OCI-LY7 (cell line): Measurements from ENCODE around the gene SLC6A6. TPM values are rescaled to one million over a fixed set of nuclear protein-coding genes. Genes with fewer than 3 reads are reported as not detected.
A peak's percentile ranks its signal among the peaks of the same experiment; 100 is the strongest.

Experiments used
- BruUV-seq: library from RNA; stranded (reverse); fragments of 400-500 nt; replicated peaks from 2 replicates; lab custom pipeline; 2021; lab: Mats Ljungman, UMichigan
- CTCF ChIA-PET: fragments of 300-600 bp; sonication (Branson Sonifier 250); formaldehyde crosslinking; loops from one replicate; lab custom pipeline; 2022; ENCODE audit warnings: antibody characterized with exemption; ENCODE audit not compliant: unreplicated experiment; lab: Charles Lee
- POLR2A ChIA-PET: fragments of 300-600 bp; sonication (Branson Sonifier 250); formaldehyde crosslinking; loops from one replicate; lab custom pipeline; 2022; ENCODE audit warnings: antibody characterized with exemption; lab: Charles Lee
- DNase-seq: peaks from one replicate; pipeline ENCODE4 v3.0.0-alpha.2; 2015; ENCODE audit warnings: low spot score
- H2AFZ ChIP-seq: fragments of 200-600 bp; sonication (generic), shearing (Covaris generic); 2 replicates; pipeline ENCODE4 v1.6.1; 2014; ENCODE audit warnings: mild to moderate bottlenecking, antibody characterized with exemption, low read length, moderate library complexity
- H3K27ac ChIP-seq: fragments of 200-600 bp; sonication (generic); 2 replicates; pipeline ENCODE4 v1.5.1; 2014; ENCODE audit warnings: mixed run types, low read depth, mild to moderate bottlenecking, moderate library complexity, low read length, inconsistent platforms; ENCODE audit not compliant: poor library complexity, severe bottlenecking
- H3K36me3 ChIP-seq: fragments of 200-600 bp; sonication (generic); 2 replicates; pipeline ENCODE4 v1.6.1; 2014; ENCODE audit warnings: mild to moderate bottlenecking, antibody characterized with exemption, low read length, moderate library complexity, mixed read lengths; ENCODE audit not compliant: insufficient read depth
- H3K4me1 ChIP-seq: fragments of 200-600 bp; sonication (generic); 2 replicates; pipeline ENCODE4 v1.5.1; 2014; ENCODE audit warnings: mild to moderate bottlenecking, low read length; ENCODE audit not compliant: insufficient read depth, poor library complexity, severe bottlenecking
- H3K4me2 ChIP-seq: fragments of 200-600 bp; sonication (generic); 2 replicates; pipeline ENCODE4 v1.6.1; 2014; ENCODE audit warnings: mild to moderate bottlenecking, low read length
- H3K4me3 ChIP-seq: fragments of 200-600 bp; sonication (generic); 2 replicates; pipeline ENCODE4 v1.5.1; 2014; ENCODE audit warnings: mild to moderate bottlenecking, low read depth, low read length; ENCODE audit not compliant: poor library complexity, severe bottlenecking
- H3K79me2 ChIP-seq: fragments of 200-600 bp; sonication (generic); 2 replicates; pipeline ENCODE4 v1.6.1; 2016; ENCODE audit warnings: low read depth, mild to moderate bottlenecking, low read length, moderate library complexity, mixed read lengths; ENCODE audit not compliant: insufficient read depth
- H3K9me2 ChIP-seq: fragments of 200-600 bp; sonication (generic); 2 replicates; pipeline ENCODE4 v1.6.1; 2016; ENCODE audit warnings: mild to moderate bottlenecking, low read length, mixed read lengths; ENCODE audit not compliant: insufficient read depth
- H3K9me3 ChIP-seq: fragments of 200-600 bp; sonication (generic); 2 replicates; pipeline ENCODE4 v1.6.1; 2014; ENCODE audit warnings: mild to moderate bottlenecking, mixed run types, low read length, mixed read lengths
- H4K20me1 ChIP-seq: fragments of 200-600 bp; sonication (generic); 2 replicates; pipeline ENCODE4 v1.6.1; 2014; ENCODE audit warnings: mild to moderate bottlenecking, antibody characterized with exemption, low read length, moderate library complexity, mixed read lengths; ENCODE audit not compliant: insufficient read depth
- EZH2phosphoT487 ChIP-seq: fragments of 200-600 bp; sonication (generic); IDR thresholded peaks from 2 replicates; pipeline ENCODE4 v1.6.1; 2018; ENCODE audit warnings: low read depth, borderline replicate concordance, mild to moderate bottlenecking, mixed run types, antibody characterized with exemption, low read length, moderate library complexity, mixed read lengths
- intact Hi-C: fragments of 100-400 bp; cut with micrococcal nuclease; formaldehyde crosslinking; loops from one replicate; pipeline ENCODE4 v1.10.0; 2022; ENCODE audit not compliant: unreplicated experiment
- total RNA-seq, 2 experiments: library from RNA; depleted of rRNA in 1 of 2; stranded (reverse); fragments of >200 nt in 1 of 2; shearing (Covaris generic) in 1 of 2; gene quantifications; 2 replicates each; pipeline ENCODE4 v1.2.3, GENCODE V29; 2014 to 2022
- TF ChIP-seq, protein P1 (sequence below): fragments of 200-600 bp; sonication (generic); conservative IDR thresholded peaks from 2 replicates; pipeline ENCODE4 v1.5.1; 2014; ENCODE audit warnings: mild to moderate bottlenecking, antibody characterized with exemption, low read length, moderate library complexity, mixed read lengths

The SLC6A6 gene
- total RNA-seq, 2 experiments from 2014 or later = 43.0 to 51.8 TPM

DNA sequence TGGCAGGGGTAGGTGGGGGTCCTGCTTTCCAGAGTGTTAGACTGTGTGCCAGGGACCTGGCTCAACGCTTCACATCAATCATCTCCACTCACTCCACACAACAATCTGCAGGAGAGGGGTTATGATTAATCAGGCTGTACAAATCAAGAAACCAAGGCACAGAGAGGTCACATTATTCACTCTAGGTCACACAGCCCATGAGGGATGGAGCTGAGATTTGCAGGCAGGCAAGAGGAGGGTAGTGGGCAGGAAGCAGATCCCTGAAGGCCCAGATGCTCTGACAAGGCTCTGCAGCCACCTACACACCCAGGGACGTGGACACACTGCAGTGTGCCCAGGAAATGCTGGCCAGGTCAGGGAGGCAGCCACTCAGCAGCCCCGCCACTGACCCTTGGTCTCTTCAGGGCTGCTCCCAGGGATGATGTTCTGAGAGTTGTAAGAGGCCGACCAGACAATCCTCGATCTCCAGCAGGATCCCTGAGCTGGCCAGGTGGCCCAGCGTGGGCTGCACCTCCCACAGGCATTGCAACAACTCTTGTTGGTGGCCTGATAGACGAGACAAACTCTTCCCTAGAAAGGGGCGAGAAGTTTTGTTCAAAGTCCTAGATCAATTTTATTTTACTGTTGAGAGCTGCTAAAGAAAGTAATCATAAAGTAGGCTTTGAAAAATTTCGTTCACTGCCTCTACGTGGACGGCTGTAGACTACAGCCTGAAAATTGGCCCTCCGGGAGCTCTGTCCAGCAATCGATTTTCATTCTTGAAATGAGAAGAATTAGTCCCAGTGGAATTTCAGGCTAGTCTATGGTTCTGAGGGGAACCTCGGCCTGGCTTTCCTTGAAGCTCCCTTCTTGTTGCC, 4.2 kb upstream of the SLC6A6 start:
- CTCF ChIA-PET = interaction anchor here (0.7 to 1.7 kb wide), 5 partner anchors 9 to 121 kb away, joined by 3 to 5 read pairs (median 4); no protein-coding TSS in a partner anchor
- no TSS peak for BruUV-seq
- POLR2A ChIA-PET = interaction anchor here (0.6 to 5.2 kb wide), 7 partner anchors 8 to 290 kb away, joined by 3 to 32 read pairs (median 6); no protein-coding TSS in a partner anchor
- Histone ChIP-seq H3K4me2 (peak overlapping the region; percentile 48), H2AFZ (no peak overlapping the region), H3K9me2 (no peaks in the 10 kb centered on the region), H3K27ac (peak overlapping the region; percentile 52), H3K4me3 (no peak overlapping the region), H3K79me2 (peaks cover 6% of the 10 kb centered on the region), H3K4me1 (peaks cover 70% of the 10 kb centered on the region), H4K20me1 (no peaks in the 10 kb centered on the region), H3K9me3 (no peaks in the 10 kb centered on the region), H3K36me3 (peaks cover 1% of the 10 kb centered on the region; the same call in 1 of the 2 replicates)
- no peak for TF ChIP-seq EZH2phosphoT487
- TF ChIP-seq, protein P1, sequence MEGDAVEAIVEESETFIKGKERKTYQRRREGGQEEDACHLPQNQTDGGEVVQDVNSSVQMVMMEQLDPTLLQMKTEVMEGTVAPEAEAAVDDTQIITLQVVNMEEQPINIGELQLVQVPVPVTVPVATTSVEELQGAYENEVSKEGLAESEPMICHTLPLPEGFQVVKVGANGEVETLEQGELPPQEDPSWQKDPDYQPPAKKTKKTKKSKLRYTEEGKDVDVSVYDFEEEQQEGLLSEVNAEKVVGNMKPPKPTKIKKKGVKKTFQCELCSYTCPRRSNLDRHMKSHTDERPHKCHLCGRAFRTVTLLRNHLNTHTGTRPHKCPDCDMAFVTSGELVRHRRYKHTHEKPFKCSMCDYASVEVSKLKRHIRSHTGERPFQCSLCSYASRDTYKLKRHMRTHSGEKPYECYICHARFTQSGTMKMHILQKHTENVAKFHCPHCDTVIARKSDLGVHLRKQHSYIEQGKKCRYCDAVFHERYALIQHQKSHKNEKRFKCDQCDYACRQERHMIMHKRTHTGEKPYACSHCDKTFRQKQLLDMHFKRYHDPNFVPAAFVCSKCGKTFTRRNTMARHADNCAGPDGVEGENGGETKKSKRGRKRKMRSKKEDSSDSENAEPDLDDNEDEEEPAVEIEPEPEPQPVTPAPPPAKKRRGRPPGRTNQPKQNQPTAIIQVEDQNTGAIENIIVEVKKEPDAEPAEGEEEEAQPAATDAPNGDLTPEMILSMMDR = no peak
- intact Hi-C loops = no loop called here
- DNase-seq = no peak

DNA sequence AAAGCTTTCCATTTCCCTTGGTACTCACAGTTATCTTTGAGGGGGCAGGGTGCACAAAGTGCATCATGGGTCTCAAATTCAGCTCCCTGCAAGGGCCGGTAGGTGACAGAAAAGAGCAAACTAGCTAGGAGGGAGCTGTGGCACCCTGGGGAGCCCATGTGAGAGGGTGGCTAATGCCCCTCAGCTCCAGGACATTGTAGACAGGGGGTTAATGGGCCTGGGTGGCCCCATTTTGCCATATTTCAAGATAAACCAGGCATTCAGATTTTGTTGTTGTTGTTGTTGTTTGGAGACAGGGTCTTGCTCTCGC, 3.7 kb upstream of the SLC6A6 start:
- Histone ChIP-seq H3K4me3 (no peak overlapping the region), H2AFZ (no peak overlapping the region), H3K9me3 (no peaks in the 10 kb centered on the region), H4K20me1 (no peaks in the 10 kb centered on the region), H3K9me2 (no peaks in the 10 kb centered on the region), H3K27ac (peak overlapping the region; percentile 23), H3K4me1 (peaks cover 64% of the 10 kb centered on the region), H3K4me2 (peak overlapping the region; percentile 5; the same call in 1 of the 2 replicates), H3K79me2 (peaks cover 12% of the 10 kb centered on the region), H3K36me3 (peaks cover 7% of the 10 kb centered on the region)
- ChIA-PET CTCF (interaction anchor here (0.7 to 1.7 kb wide), 5 partner anchors 9 to 122 kb away, joined by 3 to 5 read pairs (median 4); no protein-coding TSS in a partner anchor), POLR2A (interaction anchor here (0.6 to 5.2 kb wide), 9 partner anchors 9 to 290 kb away, joined by 3 to 32 read pairs (median 6); no protein-coding TSS in a partner anchor)
- no TSS peak for BruUV-seq
- intact Hi-C loops = no loop called here
- peak; percentile 62 for DNase-seq
- TF ChIP-seq EZH2phosphoT487 = no peak
- TF ChIP-seq, protein P1 = peak; percentile 73
